K562 (cell line): ENCODE data around the gene HOXB4. TPM values are rescaled to one million over a fixed set of nuclear protein-coding genes. Genes with fewer than 3 reads are reported as not detected.

Experiments used
- GATAD2B ChIP-seq: fragments of 450-650 bp; IDR thresholded peaks from 2 replicates; pipeline ENCODE4 v1.6.1; 2017; ENCODE audit warnings: mild to moderate bottlenecking, borderline replicate concordance
- HDAC2 ChIP-seq: fragments of 450-650 bp; IDR thresholded peaks from 2 replicates; pipeline ENCODE4 v1.6.1; 2016; ENCODE audit warnings: mild to moderate bottlenecking
- LCOR ChIP-seq: sonication (generic); formaldehyde crosslinking; IDR thresholded peaks from 2 replicates; pipeline ENCODE4 v1.8.0; 2022; ENCODE audit warnings: mild to moderate bottlenecking, missing genetic modification reagents
- PHF8 ChIP-seq: fragments of 200-600 bp; sonication (generic); IDR thresholded peaks from 2 replicates; pipeline ENCODE4 v1.6.1; 2012; ENCODE audit warnings: mixed run types, mild to moderate bottlenecking, inconsistent platforms, low read length, moderate library complexity, borderline replicate concordance
- PPARD ChIP-seq: fragments of 250-450 bp; sonication (Bioruptor Pico); IDR thresholded peaks from 2 replicates; pipeline ENCODE4 v1.8.0; 2022; ENCODE audit warnings: inconsistent platforms, mild to moderate bottlenecking, moderate library complexity
- REST ChIP-seq, 2 experiments: fragments of 450-650 bp; formaldehyde crosslinking in 1 of 2; IDR thresholded peaks; 2 replicates each; pipeline versions ENCODE4 v1.4.0 to v1.6.1; 2014 to 2020; ENCODE audit warnings: mild to moderate bottlenecking in 2 of 2, borderline replicate concordance in 1 of 2, low read depth in 1 of 2
- RFX7 ChIP-seq: fragments of 250-450 bp; sonication (Bioruptor Pico); IDR thresholded peaks from 2 replicates; pipeline ENCODE4 v1.5.1; 2021; ENCODE audit warnings: mild to moderate bottlenecking
- ZBED1 ChIP-seq: IDR thresholded peaks from 2 replicates; pipeline ENCODE4 v1.6.1; 2014
- ZBTB12 ChIP-seq: fragments of 250-450 bp; sonication (Bioruptor Pico); IDR thresholded peaks from 2 replicates; pipeline ENCODE4 v1.4.0; 2020
- ZNF444 ChIP-seq: fragments of 250-450 bp; sonication (Bioruptor Pico); IDR thresholded peaks from 2 replicates; pipeline ENCODE4 v1.4.0; 2020; ENCODE audit warnings: mild to moderate bottlenecking, moderate library complexity
- ZNF589 ChIP-seq: fragments of 200-800 bp; sonication (Bioruptor generic); IDR thresholded peaks from 2 replicates; pipeline ENCODE4 v1.6.1; 2016; ENCODE audit warnings: low read depth, missing genetic modification characterization, missing compliant biosample characterization
- polyA plus RNA-seq, 8 experiments: library from polyadenylated mRNA; depleted of rRNA in 4 of 8; stranded (reverse) in 5 of 8; unstranded in 3 of 8; fragments of >200 nt; fragmentation: Nextera tagmentation in 2 of 8; fragmentation: Illumina TruSeq in 1 of 8; extraction: Ambion mirVana in 2 of 8; extraction: Trizol in 1 of 8; gene quantifications; 2 replicates each; pipeline versions ENCODE4 v1.2.1 to v1.2.3, GENCODE V29; 2011 to 2014; ENCODE audit warnings: inconsistent platforms in 1 of 8, missing spikeins in 1 of 8
- total RNA-seq, 7 experiments: library from RNA; depleted of rRNA in 6 of 7; stranded (reverse); fragments of >200 nt in 6 of 7; fragmentation: Illumina TruSeq in 2 of 7; extraction: Trizol in 2 of 7; gene quantifications; 2 replicates each; pipeline versions ENCODE4 v1.2.1 to v1.2.3, GENCODE V29; 2011 to 2021; ENCODE audit warnings: low replicate concordance in 1 of 7
- TF ChIP-seq, protein P1 (sequence below): sonication (generic); formaldehyde crosslinking; IDR thresholded peaks from 2 replicates; pipeline ENCODE4 v1.8.0; 2023; ENCODE audit warnings: mild to moderate bottlenecking, missing genetic modification reagents

HOXB4 gene
- total and polyA plus RNA-seq, 9 of the 15 experiments (the other 6 are each of a cell fraction or from before 2014, with no cell fraction given) = 1.6 to 34.9 (median 14.9) TPM

DNA sequence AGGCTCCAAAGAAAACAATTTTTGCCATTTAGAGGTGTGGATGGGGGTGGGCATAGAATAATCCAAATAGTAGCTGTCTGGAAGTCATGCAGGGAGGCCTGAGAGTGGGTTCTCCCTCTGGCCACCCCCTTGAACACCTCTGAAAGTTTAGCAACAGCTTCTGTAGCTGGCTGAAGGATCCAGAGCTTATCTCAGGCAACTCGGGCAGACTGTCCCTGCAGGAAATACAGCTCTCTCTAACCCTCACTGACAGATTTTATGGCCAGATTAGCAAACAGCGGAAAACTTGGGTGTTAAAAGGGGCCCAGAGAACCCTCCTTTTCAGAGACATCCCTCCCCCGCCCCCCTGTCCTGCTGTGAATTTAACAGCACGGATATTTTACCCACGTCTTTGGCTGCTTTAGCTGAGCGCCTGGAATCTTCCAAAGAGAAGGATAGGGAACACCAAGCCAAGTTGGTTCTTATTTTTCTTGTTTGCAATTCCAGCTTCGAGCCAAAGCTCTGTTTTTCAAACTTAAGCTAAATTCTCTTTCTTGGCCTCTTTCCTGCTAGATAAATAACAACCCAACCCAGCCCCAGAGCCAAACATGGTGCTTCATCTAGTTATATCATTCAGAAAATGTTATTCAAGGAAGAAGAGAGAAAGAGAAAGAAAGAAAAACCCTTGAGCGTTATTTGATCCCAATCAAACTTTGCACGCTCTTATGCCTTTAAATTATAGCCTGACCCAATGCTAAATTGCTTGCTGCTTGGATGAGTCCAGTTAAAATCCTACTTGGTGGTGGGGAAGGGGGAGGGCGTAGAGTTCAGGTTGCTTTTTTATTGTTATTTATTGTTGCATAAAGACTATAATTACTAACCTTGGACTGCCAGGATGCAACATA is 31.0 kb downstream of the HOXB4 start (continued):
- TF ChIP-seq REST (IDR thresholded peaks at IDR 0.05; ENCODE audit: borderline replicate concordance) (no peak; the same call in 1 of the 2 replicates), REST (CRISPR knock-in tag; IDR thresholded peaks at IDR 0.05; ENCODE audit: low read depth) (no peak), ZNF589 (CRISPR knock-in tag) (peak; percentile 63), HDAC2 (peak; percentile 49), ZBED1 (0 out of 2 replicates have a peak, but pooled peaks have one; percentile 34), GATAD2B (peak; percentile 80; the same call in 1 of the 2 replicates), PHF8 (peak; percentile 25; the same call in 1 of the 2 replicates), ZNF444 (CRISPR knock-in tag) (peak; percentile 82), RFX7 (CRISPR knock-in tag) (no peak), ZBTB12 (CRISPR knock-in tag) (0 out of 2 replicates have a peak, but pooled peaks have one; percentile 3), LCOR (CRISPR knock-in tag) (0 out of 2 replicates have a peak, but pooled peaks have one; percentile 52), PPARD (CRISPR knock-in tag) (no peak)
- TF ChIP-seq, protein P1, sequence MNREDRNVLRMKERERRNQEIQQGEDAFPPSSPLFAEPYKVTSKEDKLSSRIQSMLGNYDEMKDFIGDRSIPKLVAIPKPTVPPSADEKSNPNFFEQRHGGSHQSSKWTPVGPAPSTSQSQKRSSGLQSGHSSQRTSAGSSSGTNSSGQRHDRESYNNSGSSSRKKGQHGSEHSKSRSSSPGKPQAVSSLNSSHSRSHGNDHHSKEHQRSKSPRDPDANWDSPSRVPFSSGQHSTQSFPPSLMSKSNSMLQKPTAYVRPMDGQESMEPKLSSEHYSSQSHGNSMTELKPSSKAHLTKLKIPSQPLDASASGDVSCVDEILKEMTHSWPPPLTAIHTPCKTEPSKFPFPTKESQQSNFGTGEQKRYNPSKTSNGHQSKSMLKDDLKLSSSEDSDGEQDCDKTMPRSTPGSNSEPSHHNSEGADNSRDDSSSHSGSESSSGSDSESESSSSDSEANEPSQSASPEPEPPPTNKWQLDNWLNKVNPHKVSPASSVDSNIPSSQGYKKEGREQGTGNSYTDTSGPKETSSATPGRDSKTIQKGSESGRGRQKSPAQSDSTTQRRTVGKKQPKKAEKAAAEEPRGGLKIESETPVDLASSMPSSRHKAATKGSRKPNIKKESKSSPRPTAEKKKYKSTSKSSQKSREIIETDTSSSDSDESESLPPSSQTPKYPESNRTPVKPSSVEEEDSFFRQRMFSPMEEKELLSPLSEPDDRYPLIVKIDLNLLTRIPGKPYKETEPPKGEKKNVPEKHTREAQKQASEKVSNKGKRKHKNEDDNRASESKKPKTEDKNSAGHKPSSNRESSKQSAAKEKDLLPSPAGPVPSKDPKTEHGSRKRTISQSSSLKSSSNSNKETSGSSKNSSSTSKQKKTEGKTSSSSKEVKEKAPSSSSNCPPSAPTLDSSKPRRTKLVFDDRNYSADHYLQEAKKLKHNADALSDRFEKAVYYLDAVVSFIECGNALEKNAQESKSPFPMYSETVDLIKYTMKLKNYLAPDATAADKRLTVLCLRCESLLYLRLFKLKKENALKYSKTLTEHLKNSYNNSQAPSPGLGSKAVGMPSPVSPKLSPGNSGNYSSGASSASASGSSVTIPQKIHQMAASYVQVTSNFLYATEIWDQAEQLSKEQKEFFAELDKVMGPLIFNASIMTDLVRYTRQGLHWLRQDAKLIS (CRISPR knock-in tag) = peak; percentile 74; the same call in 1 of the 2 replicates
